Fibroblast of lung (primary cell): ENCODE data around the gene PTDSS2. TPM values are rescaled to one million over a fixed set of nuclear protein-coding genes. Genes with fewer than 3 reads are reported as not detected.

Experiments used
- DNase-seq, 2 donors: peaks; one replicate each; pipeline versions ENCODE4 v3.0.0 to v3.0.0-alpha.2; 2010; ENCODE audit warnings: low read depth in 2 of 2
- H2AFZ ChIP-seq: 2 replicates; pipeline ENCODE4 v1.5.1; 2012; ENCODE audit warnings: low read length, control low read depth, inconsistent platforms
- H3K27ac ChIP-seq: 2 replicates; pipeline ENCODE4 v1.5.1; 2011; ENCODE audit warnings: low read length, control low read depth; ENCODE audit not compliant: insufficient read depth
- H3K27me3 ChIP-seq: 2 replicates; pipeline ENCODE4 v1.5.1; 2011; ENCODE audit warnings: mild to moderate bottlenecking, low read length; ENCODE audit not compliant: control insufficient read depth, insufficient read depth
- H3K36me3 ChIP-seq: 2 replicates; pipeline ENCODE4 v1.5.1; 2011; ENCODE audit warnings: low read length; ENCODE audit not compliant: control insufficient read depth, insufficient read depth
- H3K4me1 ChIP-seq: 2 replicates; pipeline ENCODE4 v1.5.1; 2011; ENCODE audit warnings: low read length; ENCODE audit not compliant: control insufficient read depth, insufficient read depth; ENCODE audit errors: extremely low read depth
- H3K4me2 ChIP-seq: 2 replicates; pipeline ENCODE4 v1.5.1; 2011; ENCODE audit warnings: low read length, control low read depth; ENCODE audit not compliant: insufficient read depth; ENCODE audit errors: extremely low read depth
- H3K4me3 ChIP-seq, 4 experiments: fragments of 200-600 bp in 1 of 4; sonication (generic) in 1 of 4; replicated peaks in 1 of 4; 2 replicates each; pipeline ENCODE4 v1.5.1; 2011 to 2016; ENCODE audit warnings: low read length in 4 of 4, low read depth in 3 of 4, mild to moderate bottlenecking in 3 of 4, control low read depth in 2 of 4, inconsistent platforms in 1 of 4, mixed read lengths in 1 of 4; ENCODE audit not compliant: insufficient read depth in 1 of 4; ENCODE audit errors: control extremely low read depth in 1 of 4
- H3K79me2 ChIP-seq: 2 replicates; pipeline ENCODE4 v1.5.1; 2012; ENCODE audit warnings: mild to moderate bottlenecking, low read length, inconsistent platforms; ENCODE audit not compliant: control insufficient read depth, insufficient read depth
- H3K9ac ChIP-seq: 2 replicates; pipeline ENCODE4 v1.5.1; 2011; ENCODE audit warnings: mild to moderate bottlenecking, low read length, control low read depth; ENCODE audit not compliant: insufficient read depth
- H3K9me3 ChIP-seq: 2 replicates; pipeline ENCODE4 v1.5.1; 2012; ENCODE audit warnings: low read depth, low read length; ENCODE audit not compliant: control insufficient read depth, insufficient read depth
- H4K20me1 ChIP-seq: 2 replicates; pipeline ENCODE4 v1.5.1; 2011; ENCODE audit warnings: low read length; ENCODE audit not compliant: control insufficient read depth, insufficient read depth; ENCODE audit errors: extremely low read depth
- EZH2 ChIP-seq: IDR thresholded peaks from 2 replicates; pipeline ENCODE4 v1.5.1; 2012; ENCODE audit warnings: low read length, control low read depth, mild to moderate bottlenecking; ENCODE audit errors: missing control alignments
- polyA plus RNA-seq, 2 donors: library from polyadenylated mRNA; depleted of rRNA in 1 of 2; stranded (reverse) in 1 of 2; unstranded in 1 of 2; fragments of >200 nt; gene quantifications; 2 replicates each; pipeline ENCODE4 v1.2.1, GENCODE V29; 2011 to 2012; ENCODE audit warnings: missing spikeins in 1 of 2
- total RNA-seq: library from RNA; depleted of rRNA; stranded (reverse); fragments of >200 nt; gene quantifications from 2 replicates; pipeline ENCODE4 v1.2.1, GENCODE V29; 2014
- TF ChIP-seq, protein P1 (sequence below), 2 donors: IDR thresholded peaks in 1 of 2; conservative IDR thresholded peaks in 1 of 2; 1 replicate in 1 of 2; 2 replicates in 1 of 2; pipeline ENCODE4 v1.5.1; 2011 to 2012; ENCODE audit warnings: low read length in 2 of 2, control low read depth in 1 of 2, inconsistent platforms in 1 of 2, low read depth in 1 of 2, mild to moderate bottlenecking in 1 of 2

The PTDSS2 gene
- total and polyA plus RNA-seq, 2 donors (not counting 1 experiment from before 2014, with no cell fraction given), result 17.4 to 36.7 TPM

- Histone ChIP-seq H3K79me2 (no peaks in the 10 kb centered on the region), H3K4me3 (no peak overlapping the region), H3K36me3 (peaks cover 11% of the 10 kb centered on the region), H3K27ac (no peak overlapping the region), H3K27me3 (no peaks in the 10 kb centered on the region), H4K20me1 (no peaks in the 10 kb centered on the region), H3K9me3 (no peaks in the 10 kb centered on the region), H3K4me2 (no peak overlapping the region), H3K9ac (no peak overlapping the region), H3K4me1 (no peaks in the 10 kb centered on the region), H2AFZ (no peak overlapping the region)
- no peak for DNase-seq
- TF ChIP-seq, protein P1, sequence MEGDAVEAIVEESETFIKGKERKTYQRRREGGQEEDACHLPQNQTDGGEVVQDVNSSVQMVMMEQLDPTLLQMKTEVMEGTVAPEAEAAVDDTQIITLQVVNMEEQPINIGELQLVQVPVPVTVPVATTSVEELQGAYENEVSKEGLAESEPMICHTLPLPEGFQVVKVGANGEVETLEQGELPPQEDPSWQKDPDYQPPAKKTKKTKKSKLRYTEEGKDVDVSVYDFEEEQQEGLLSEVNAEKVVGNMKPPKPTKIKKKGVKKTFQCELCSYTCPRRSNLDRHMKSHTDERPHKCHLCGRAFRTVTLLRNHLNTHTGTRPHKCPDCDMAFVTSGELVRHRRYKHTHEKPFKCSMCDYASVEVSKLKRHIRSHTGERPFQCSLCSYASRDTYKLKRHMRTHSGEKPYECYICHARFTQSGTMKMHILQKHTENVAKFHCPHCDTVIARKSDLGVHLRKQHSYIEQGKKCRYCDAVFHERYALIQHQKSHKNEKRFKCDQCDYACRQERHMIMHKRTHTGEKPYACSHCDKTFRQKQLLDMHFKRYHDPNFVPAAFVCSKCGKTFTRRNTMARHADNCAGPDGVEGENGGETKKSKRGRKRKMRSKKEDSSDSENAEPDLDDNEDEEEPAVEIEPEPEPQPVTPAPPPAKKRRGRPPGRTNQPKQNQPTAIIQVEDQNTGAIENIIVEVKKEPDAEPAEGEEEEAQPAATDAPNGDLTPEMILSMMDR (conservative IDR thresholded peaks at IDR 0.05 in 1 of 2, IDR thresholded peaks at IDR 0.05 in 1 of 2; ENCODE audit: low read depth in 1 of 2, low read length in 2 of 2), result no peak
- no peak for TF ChIP-seq EZH2
These were observed 78.2 kb downstream of the PTDSS2 start for GRCh38 chr11:528166-528814.

- Histone ChIP-seq H3K4me2 (no peak overlapping the region), H3K9ac (no peak overlapping the region), H3K9me3 (no peaks in the 10 kb centered on the region), H3K27ac (no peak overlapping the region), H3K79me2 (peaks cover 5% of the 10 kb centered on the region), H3K4me1 (no peaks in the 10 kb centered on the region), H2AFZ (no peak overlapping the region), H4K20me1 (no peaks in the 10 kb centered on the region), H3K36me3 (peaks cover 15% of the 10 kb centered on the region), H3K27me3 (no peaks in the 10 kb centered on the region), H3K4me3 (no peak overlapping the region)
- DNase-seq, result no peak
- TF ChIP-seq EZH2, result no peak
- TF ChIP-seq, protein P1 (conservative IDR thresholded peaks at IDR 0.05 in 1 of 2, IDR thresholded peaks at IDR 0.05 in 1 of 2; ENCODE audit: low read depth in 1 of 2, low read length in 2 of 2), result no peak
These were observed 79.0 kb downstream of the PTDSS2 start for GRCh38 chr11:528815-529727.

- no peaks in the 10 kb centered on the region for H3K9me3 ChIP-seq
- no peaks in the 10 kb centered on the region for H4K20me1 ChIP-seq
- no peak overlapping the region for H3K4me3 ChIP-seq
- no peaks in the 10 kb centered on the region for H3K4me1 ChIP-seq
- H3K36me3 ChIP-seq, result peaks cover 15% of the 10 kb centered on the region
- H3K27me3 ChIP-seq, result no peaks in the 10 kb centered on the region
- TF ChIP-seq, protein P1 (conservative IDR thresholded peaks at IDR 0.05 in 1 of 2, IDR thresholded peaks at IDR 0.05 in 1 of 2; ENCODE audit: low read depth in 1 of 2, low read length in 2 of 2), result no peak
- TF ChIP-seq EZH2, result no peak
- peaks cover 12% of the 10 kb centered on the region for H3K79me2 ChIP-seq
- no peak overlapping the region for H3K27ac ChIP-seq
- no peak overlapping the region for H3K9ac ChIP-seq
- DNase-seq, result no peak
- no peak overlapping the region for H2AFZ ChIP-seq
- no peak overlapping the region for H3K4me2 ChIP-seq
These were observed 79.8 kb downstream of the PTDSS2 start for GRCh38 chr11:529728-530411.
